SIG-M5 (cell line): ENCODE results near the gene PALLD.

Experiments
- DNase-seq: peaks from one replicate; lab custom pipeline; 2025; lab: John Stamatoyannopoulos, UW

The PALLD gene

GRCh38 chr4:168623011-168623410, 126.2 kb downstream of the PALLD start:
- DNase-seq = no peak

- no peak for DNase-seq
Observed at GRCh38 chr4:168623484-168623883, 126.6 kb downstream of the PALLD start.

GRCh38 chr4:168628251-168628650, 131.4 kb downstream of the PALLD start:
- no peak for DNase-seq

DNA sequence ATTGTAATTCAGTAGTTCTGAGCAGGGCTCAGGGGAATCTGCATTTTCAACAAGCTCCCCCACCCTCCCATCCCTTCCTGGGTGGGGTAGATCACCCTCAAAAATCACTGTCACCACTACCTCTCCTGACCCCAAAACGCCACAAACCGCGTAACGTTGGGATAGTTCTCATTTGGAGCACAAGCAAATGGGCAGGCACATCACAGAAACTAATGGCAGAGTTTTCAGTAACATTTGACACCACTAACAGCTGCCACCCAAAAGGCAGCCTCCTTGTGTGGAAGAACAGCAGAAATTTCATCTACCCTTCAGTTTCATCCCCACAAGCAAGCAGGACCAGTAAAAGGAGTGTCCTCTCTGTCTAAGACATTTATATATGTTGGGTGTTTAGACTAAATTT, 132.7 kb downstream of the PALLD start:
- no peak for DNase-seq

DNA sequence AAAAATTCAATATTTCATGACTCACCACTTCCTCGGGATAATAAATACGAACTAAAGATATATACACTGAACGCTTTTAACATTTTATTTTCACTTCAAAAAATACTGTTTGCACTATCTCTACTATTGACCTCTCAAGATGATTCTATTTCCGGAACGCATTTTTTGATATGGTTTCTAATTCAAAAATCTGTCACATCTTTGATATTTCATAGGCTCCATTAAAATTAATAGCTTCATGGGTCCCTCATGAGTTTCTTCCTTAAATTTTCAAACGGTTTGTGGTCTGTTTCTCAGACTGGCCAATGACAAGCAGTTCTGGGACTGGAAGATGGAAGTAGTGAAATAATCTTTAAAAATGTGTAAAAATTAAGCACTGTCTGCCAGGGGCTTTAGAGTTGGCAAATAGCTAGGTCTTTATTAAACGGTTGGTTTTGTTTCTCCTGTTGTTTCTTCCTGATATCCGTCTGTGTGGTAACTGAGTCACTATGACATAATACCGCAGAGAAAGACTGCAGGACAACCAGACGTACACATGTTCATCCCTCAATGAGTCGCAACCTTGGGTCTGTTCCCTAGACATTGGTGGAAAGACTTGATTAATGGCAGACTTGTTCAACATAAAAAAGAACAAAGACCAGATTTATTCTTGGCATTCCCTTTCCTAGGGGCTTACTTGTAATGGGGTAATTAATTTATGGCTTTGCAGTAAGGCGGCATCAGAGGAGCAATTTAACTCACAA, 133.8 kb downstream of the PALLD start:
- DNase-seq = no peak

DNA sequence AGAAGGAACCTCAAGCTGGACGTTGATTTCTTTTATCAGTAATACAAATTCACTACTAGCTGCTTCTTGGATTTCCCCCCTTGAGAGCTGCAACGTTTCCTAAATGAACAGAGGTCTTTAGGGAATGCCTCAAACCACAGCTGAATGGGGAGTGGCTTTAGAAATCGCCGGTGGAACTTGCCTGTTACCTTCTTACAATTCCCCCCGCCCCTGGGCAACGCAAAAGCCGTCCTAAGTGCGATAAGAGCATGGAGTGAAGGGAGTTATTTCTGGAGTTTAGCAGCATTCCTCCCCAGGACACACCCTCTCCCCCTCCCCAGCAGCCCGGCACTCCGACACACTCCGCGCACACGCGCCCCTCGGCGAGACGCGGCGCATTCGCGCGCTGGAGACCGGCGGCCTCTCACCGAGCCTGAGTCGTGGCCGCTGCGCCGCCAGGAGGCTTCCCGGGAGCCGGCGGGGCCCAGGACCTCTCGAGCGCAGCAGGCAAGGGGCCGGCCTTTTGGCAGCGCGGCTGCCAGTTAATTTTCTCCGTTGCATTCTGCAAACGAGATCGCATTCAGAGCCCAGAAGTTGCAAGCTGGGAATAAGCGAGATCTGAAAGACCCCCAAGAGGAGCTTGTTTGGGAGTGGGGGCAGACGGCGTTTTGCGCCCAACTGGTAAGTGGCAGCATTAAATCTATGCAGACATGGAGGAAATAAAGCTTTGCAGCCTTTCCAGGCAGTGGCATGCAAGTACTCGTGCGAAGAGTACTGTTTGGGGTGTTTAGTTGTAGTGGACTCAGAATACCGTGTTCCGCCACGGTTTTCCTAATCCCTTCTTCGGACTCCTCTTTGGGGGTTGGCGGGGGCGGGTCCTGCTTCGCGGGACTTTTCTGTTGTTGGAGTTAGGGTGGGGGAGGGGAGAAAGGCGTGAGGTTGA, 134.7 kb downstream of the PALLD start:
- no peak for DNase-seq

GRCh38 chr4:168632301-168632725, 135.5 kb downstream of the PALLD start:
- DNase-seq = no peak

DNA sequence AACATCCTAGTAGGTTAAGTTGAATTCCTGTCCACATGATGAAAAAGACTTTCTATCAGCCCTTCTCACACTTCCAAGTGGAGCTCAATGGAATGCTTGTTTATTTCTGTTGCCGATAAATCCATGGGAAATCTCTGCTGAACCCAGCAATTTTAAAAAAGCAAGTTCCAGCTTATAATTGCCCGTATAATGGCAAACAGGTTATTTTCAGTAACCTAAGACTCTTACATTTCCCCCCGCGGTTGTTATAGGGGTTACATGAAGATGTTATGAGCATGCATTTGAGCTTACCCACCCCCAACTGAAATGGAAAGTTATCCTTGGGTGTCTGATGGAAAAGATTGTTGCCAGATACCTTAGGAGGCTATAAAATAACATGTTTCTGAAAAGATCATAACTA, 136.2 kb downstream of the PALLD start:
- DNase-seq = no peak

- no peak for DNase-seq
Observed at GRCh38 chr4:168633496-168633895, 136.6 kb downstream of the PALLD start.

DNA sequence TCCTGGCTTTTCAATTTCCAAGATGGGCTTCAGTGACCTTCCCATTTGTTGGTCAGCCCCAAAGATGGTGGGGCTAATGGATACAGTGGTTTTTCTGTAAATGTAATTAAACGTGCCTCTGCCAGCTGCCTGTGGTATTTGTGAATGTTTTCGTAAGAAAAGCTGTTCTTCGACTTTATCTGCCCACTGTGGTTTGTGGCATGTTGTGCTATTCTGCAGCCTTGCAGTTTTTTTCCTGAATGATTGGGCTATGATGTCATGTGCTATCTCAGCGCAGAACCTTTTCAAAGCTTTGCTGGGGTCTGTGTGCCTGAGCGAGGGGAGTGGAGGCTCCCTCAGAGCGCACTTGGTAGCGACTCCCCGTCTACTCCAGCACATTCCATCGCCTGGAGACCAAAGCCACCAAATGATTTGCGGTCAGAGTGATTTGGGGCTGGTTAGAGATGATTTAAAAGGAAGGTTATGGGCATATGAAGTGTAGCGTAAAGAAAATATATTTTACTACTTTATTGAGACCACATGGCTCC, 137.5 kb downstream of the PALLD start:
- DNase-seq = no peak

- no peak for DNase-seq
Observed at GRCh38 chr4:168636040-168636439, 139.2 kb downstream of the PALLD start.

DNA sequence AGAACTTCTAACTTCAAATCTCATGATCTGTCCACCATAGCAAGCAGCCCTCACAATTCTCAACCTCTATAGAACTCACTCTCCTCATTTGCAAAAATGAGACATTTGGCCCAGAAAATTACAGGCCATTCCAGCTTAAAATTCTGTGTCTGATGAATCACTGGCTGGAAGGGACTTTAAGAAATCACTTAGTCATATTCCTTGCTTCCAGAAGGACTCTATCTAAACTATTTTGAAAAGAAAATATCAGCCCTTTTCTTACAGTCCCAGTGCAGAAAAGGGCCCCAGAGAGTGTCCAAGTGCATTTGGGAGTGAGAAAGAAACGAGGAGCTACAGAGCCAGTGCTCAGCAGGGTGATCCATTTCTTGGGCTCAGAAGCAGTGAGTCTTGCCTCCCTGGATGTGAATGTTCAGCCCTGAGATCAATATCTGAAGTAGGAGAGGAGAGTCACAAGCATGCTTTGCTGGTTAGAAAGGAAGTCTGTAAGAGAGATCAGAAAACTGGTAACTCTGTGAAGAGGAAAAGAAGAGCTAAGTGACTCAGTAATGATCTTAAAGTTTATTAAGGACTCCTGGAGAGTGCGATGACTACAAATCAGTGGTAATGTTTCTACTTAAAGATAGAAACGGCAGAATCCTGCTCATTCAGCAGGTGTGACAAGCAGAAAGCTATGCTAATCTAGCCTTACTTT, 139.8 kb downstream of the PALLD start:
- DNase-seq = no peak

DNA sequence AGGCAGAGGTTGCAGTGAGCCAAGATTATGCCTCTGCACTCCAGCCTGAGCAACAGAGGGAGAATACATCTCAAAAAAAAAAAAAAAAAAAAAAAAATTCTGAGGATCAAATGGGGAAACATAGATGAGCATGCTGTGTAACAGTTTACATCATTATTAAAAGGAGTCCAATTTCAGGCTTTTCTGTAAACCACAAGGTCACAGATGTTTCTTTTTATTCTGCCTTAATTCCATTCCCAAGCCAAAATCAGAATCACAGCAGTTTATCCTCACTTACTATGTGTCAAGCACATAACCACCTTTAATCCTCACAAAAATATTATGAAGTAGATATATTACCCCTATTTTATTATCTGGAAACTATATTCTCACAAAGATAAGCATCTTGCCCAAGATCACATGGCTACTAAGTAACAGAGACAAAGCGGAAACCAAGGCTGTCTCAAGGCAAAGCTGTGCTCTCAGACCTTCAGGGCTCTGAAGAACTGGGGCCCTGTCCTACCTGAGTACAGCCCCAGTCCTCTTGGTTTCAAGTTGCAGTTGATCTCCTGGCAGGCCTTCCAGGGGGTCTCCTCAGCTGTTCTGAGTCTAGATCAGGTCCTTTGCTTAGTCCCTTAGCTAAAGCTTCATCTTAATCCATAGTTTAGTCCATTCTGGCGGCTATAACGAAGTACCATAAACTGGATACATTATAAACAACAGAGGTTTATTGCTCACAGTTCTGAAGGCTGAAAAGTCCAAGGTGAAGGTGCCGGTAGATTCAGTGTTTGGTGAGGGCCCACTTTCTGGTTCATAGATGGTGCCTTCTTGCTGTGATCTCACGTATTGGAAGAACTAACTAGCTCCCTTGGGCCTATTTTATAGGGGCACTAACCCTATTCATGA, 141.3 kb downstream of the PALLD start:
- no peak for DNase-seq

- DNase-seq = no peak
Observed at GRCh38 chr4:168639914-168640313, 143.1 kb downstream of the PALLD start.

- no peak for DNase-seq
Observed at GRCh38 chr4:168641811-168642140, 144.9 kb downstream of the PALLD start.

GRCh38 chr4:168642591-168642990, 145.7 kb downstream of the PALLD start:
- DNase-seq = no peak

GRCh38 chr4:168643111-168643795, 146.4 kb downstream of the PALLD start:
- DNase-seq = no peak

DNA sequence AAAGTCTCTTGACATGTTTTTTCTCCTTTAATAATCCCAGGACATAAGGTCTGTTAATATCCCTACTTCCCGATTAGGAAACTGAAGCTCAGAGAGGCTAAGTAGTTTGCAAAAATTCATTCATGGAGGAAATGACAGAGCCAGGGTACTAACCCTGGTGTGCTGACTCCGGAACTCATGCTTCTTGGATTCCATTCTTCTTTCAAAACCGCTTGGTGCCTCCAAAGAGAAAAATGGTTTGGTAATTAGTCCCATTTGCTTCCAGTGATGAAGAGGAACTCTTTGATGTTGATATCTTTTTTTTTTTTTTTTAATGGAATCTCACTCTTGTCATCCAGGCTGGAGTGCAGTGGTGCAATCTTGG, 146.9 kb downstream of the PALLD start:
- DNase-seq = no peak

GRCh38 chr4:168646001-168646768, 149.3 kb downstream of the PALLD start:
- DNase-seq = no peak
